Endothelial cell of umbilical vein (primary cell): ENCODE measurements around the gene SLC25A26. TPM values are rescaled to one million over a fixed set of nuclear protein-coding genes. Genes with fewer than 3 reads are reported as not detected.

Experiments used
- BruUV-seq: library from RNA; stranded (reverse); fragments of 400-500 nt; replicated peaks from 2 replicates; lab custom pipeline; 2021; lab: Mats Ljungman, UMichigan
- CTCF ChIA-PET: fragments of 300-600, 350-600 bp; sonication (Branson Sonifier 250); formaldehyde crosslinking; loops from one replicate; lab custom pipeline; 2021; ENCODE audit warnings: antibody characterized with exemption, inconsistent platforms; lab: Charles Lee
- POLR2A ChIA-PET: fragments of 300-600, 350-600 bp; sonication (Branson Sonifier 250); formaldehyde crosslinking; loops from one replicate; lab custom pipeline; 2021; ENCODE audit warnings: antibody characterized with exemption, inconsistent platforms; lab: Charles Lee
- DNase-seq: peaks from one replicate; pipeline ENCODE4 v3.0.0-alpha.2; 2011; ENCODE audit warnings: low read depth, low spot score
- FAIRE-seq: peaks from 2 replicates; lab custom pipeline; 2011; peaks lifted over from hg19 to GRCh38; lab: Jason Lieb, UNC
- H2AFZ ChIP-seq: 2 replicates; pipeline ENCODE4 v1.6.0; 2012; ENCODE audit warnings: low read depth, low read length, control low read depth, inconsistent platforms
- H3K27ac ChIP-seq: 2 replicates; pipeline ENCODE4 v1.5.1; 2011; ENCODE audit warnings: low read depth, mild to moderate bottlenecking, control low read depth, low read length, moderate library complexity; ENCODE audit not compliant: insufficient read depth
- H3K27me3 ChIP-seq, 2 experiments: 2 replicates each; pipeline versions ENCODE4 v1.6.0 to v1.6.1; 2011; ENCODE audit warnings: low read length in 2 of 2, mixed read lengths in 1 of 2; ENCODE audit not compliant: control insufficient read depth in 2 of 2, insufficient read depth in 2 of 2
- H3K36me3 ChIP-seq, 2 experiments: 2 replicates in 1 of 2; 3 replicates in 1 of 2; pipeline ENCODE4 v1.5.1; 2011; ENCODE audit warnings: low read length in 2 of 2, mild to moderate bottlenecking in 1 of 2, moderate library complexity in 1 of 2; ENCODE audit not compliant: control insufficient read depth in 2 of 2, insufficient read depth in 2 of 2; ENCODE audit errors: extremely low read depth in 1 of 2
- H3K4me1 ChIP-seq: 3 replicates; pipeline ENCODE4 v1.5.1; 2011; ENCODE audit warnings: mild to moderate bottlenecking, low read length; ENCODE audit not compliant: control insufficient read depth, insufficient read depth; ENCODE audit errors: extremely low read depth
- H3K4me2 ChIP-seq: 2 replicates; pipeline ENCODE4 v1.6.1; 2011; ENCODE audit warnings: low read length, control low read depth, mixed read lengths; ENCODE audit not compliant: insufficient read depth
- H3K4me3 ChIP-seq, 3 experiments: fragments of 200-600 bp in 1 of 3; sonication (generic), shearing (Covaris generic) in 1 of 3; replicated peaks in 1 of 3; 2 replicates each; pipeline ENCODE4 v1.5.1; 2011 to 2016; ENCODE audit warnings: control low read depth in 3 of 3, low read length in 3 of 3, mild to moderate bottlenecking in 2 of 3, inconsistent platforms in 1 of 3, low read depth in 1 of 3, moderate library complexity in 1 of 3; ENCODE audit not compliant: insufficient read depth in 1 of 3
- H3K79me2 ChIP-seq: 2 replicates; pipeline ENCODE4 v1.6.0; 2012; ENCODE audit warnings: low read length, inconsistent platforms; ENCODE audit not compliant: control insufficient read depth, insufficient read depth
- H3K9ac ChIP-seq: replicated peaks from 2 replicates; pipeline ENCODE3; 2011; ENCODE audit warnings: low read length, control low read depth; ENCODE audit not compliant: insufficient read depth; ENCODE audit errors: extremely low read depth
- H3K9me1 ChIP-seq: replicated peaks from 3 replicates; pipeline ENCODE4 v1.6.0; 2011; ENCODE audit warnings: mild to moderate bottlenecking, low read length; ENCODE audit not compliant: control insufficient read depth, insufficient read depth; ENCODE audit errors: extremely low read depth
- H3K9me3 ChIP-seq: replicated peaks from 2 replicates; pipeline ENCODE4 v1.5.1; 2012; ENCODE audit warnings: low read length, inconsistent platforms; ENCODE audit not compliant: control insufficient read depth, insufficient read depth
- H4K20me1 ChIP-seq: replicated peaks from 2 replicates; pipeline ENCODE3; 2011; ENCODE audit warnings: mild to moderate bottlenecking, low read length; ENCODE audit not compliant: control insufficient read depth, insufficient read depth; ENCODE audit errors: extremely low read depth
- EZH2 ChIP-seq: IDR thresholded peaks from 2 replicates; pipeline ENCODE4 v1.6.1; 2012; ENCODE audit warnings: borderline replicate concordance, low read depth, mild to moderate bottlenecking, moderate library complexity, low read length, inconsistent platforms; ENCODE audit not compliant: severe bottlenecking
- FOS ChIP-seq: IDR thresholded peaks from 2 replicates; pipeline ENCODE4 v1.6.1; 2011; ENCODE audit warnings: mild to moderate bottlenecking, low read length, moderate library complexity, borderline replicate concordance; ENCODE audit not compliant: insufficient read depth
- GATA2 ChIP-seq: IDR thresholded peaks from 2 replicates; pipeline ENCODE4 v1.7.0; 2011; ENCODE audit warnings: low read depth, mild to moderate bottlenecking, moderate library complexity, mixed read lengths, low read length; ENCODE audit not compliant: insufficient read length, insufficient read depth
- JUN ChIP-seq: IDR thresholded peaks from 2 replicates; pipeline ENCODE4 v1.6.1; 2011; ENCODE audit warnings: borderline replicate concordance, low read depth; ENCODE audit not compliant: insufficient read length, insufficient read depth
- MYC ChIP-seq: IDR thresholded peaks from one replicate; pipeline ENCODE4 v1.6.1; 2011; ENCODE audit warnings: mild to moderate bottlenecking, low read depth, low read length
- POLR2A ChIP-seq: IDR thresholded peaks from 2 replicates; pipeline ENCODE4 v1.6.1; 2012; ENCODE audit warnings: low read depth, mild to moderate bottlenecking, control low read depth, low read length
- POLR2AphosphoS5 ChIP-seq: IDR thresholded peaks from 2 replicates; pipeline ENCODE4 v1.6.1; 2012; ENCODE audit warnings: low read depth, mild to moderate bottlenecking, control low read depth, low read length, moderate library complexity; ENCODE audit not compliant: insufficient read depth
- dilution Hi-C: fragments of 300-500 bp; cut with MboI; formaldehyde crosslinking; loops from one replicate; pipeline ENCODE4 v1.15.0; 2019; ENCODE audit warnings: low sequenced_read_pairs; ENCODE audit not compliant: extremely low pct_ligation_motif_present
- intact Hi-C: fragments of 100-400 bp; cut with micrococcal nuclease; formaldehyde crosslinking; loops from one replicate; pipeline ENCODE4 v1.10.0; 2022
- polyA plus RNA-seq, 4 experiments: library from polyadenylated mRNA; depleted of rRNA in 3 of 4; stranded (reverse) in 3 of 4; unstranded in 1 of 4; fragments of >200 nt; gene quantifications; 2 replicates each; pipeline versions ENCODE4 v1.2.1 to v1.2.3, GENCODE V29; 2011 to 2012; ENCODE audit warnings: missing spikeins in 1 of 4
- total RNA-seq: library from RNA; stranded (reverse); gene quantifications from 2 replicates; pipeline ENCODE4 v1.2.3, GENCODE V29; 2021
- TF ChIP-seq, protein P1 (sequence below), 2 donors: IDR thresholded peaks; 1 replicate in 1 of 2; 2 replicates in 1 of 2; pipeline ENCODE4 v1.5.1; 2011; ENCODE audit warnings: low read length in 2 of 2, mild to moderate bottlenecking in 2 of 2, moderate library complexity in 2 of 2, control low read depth in 1 of 2, inconsistent platforms in 1 of 2, low read depth in 1 of 2; ENCODE audit not compliant: insufficient read depth in 1 of 2; ENCODE audit errors: extremely low read depth in 1 of 2
- TF ChIP-seq, protein P2 (sequence below): IDR thresholded peaks from 2 replicates; pipeline ENCODE4 v1.6.1; 2011; ENCODE audit not compliant: insufficient read depth, insufficient read length

SLC25A26 gene
- total and polyA plus RNA-seq, 2 donors (not counting 3 experiments of a cell fraction or from before 2014, with no cell fraction given), result 11.8 to 23.5 TPM

DNA sequence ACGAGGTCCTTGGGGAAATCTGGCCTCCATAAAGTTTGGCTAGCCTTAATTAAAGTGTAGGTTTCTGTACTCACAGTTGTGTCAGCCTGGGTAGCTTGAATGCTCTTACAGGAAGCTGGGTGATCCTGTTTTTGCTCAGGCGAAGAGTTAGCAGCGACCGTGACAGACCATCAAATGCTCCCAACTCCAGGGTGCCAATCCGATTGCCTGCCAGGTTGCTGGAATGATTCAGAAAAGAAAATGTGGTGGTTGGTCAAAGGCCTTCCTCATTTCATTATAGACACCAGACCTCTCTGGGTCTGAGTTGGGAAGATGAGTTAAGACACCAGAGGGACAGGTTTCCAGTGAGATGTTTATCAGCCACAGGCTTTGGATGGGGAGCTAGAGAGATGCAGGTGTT lies 194.0 kb downstream of the SLC25A26 start:
- Histone ChIP-seq H3K9ac (no peak overlapping the region), H3K4me3 (no peak overlapping the region), H3K9me3 (no peaks in the 10 kb centered on the region), H2AFZ (no peak overlapping the region), H3K36me3 (peaks cover 0 to 40% of the 10 kb centered on the region in 2 experiments), H3K4me2 (no peak overlapping the region), H3K27me3 (no peaks in the 10 kb centered on the region), H3K79me2 (peaks cover 9% of the 10 kb centered on the region), H3K4me1 (no peaks in the 10 kb centered on the region), H3K9me1 (no peaks in the 10 kb centered on the region), H4K20me1 (no peaks in the 10 kb centered on the region), H3K27ac (no peak overlapping the region)
- DNase-seq (no peak), FAIRE-seq (no peak)
- ChIA-PET POLR2A (no interaction called here), CTCF (no interaction called here)
- BruUV-seq, result no TSS peak
- TF ChIP-seq POLR2AphosphoS5 (no peak), FOS (no peak), POLR2A (no peak), MYC (no peak), JUN (no peak), EZH2 (no peak), GATA2 (no peak)
- TF ChIP-seq, protein P1, sequence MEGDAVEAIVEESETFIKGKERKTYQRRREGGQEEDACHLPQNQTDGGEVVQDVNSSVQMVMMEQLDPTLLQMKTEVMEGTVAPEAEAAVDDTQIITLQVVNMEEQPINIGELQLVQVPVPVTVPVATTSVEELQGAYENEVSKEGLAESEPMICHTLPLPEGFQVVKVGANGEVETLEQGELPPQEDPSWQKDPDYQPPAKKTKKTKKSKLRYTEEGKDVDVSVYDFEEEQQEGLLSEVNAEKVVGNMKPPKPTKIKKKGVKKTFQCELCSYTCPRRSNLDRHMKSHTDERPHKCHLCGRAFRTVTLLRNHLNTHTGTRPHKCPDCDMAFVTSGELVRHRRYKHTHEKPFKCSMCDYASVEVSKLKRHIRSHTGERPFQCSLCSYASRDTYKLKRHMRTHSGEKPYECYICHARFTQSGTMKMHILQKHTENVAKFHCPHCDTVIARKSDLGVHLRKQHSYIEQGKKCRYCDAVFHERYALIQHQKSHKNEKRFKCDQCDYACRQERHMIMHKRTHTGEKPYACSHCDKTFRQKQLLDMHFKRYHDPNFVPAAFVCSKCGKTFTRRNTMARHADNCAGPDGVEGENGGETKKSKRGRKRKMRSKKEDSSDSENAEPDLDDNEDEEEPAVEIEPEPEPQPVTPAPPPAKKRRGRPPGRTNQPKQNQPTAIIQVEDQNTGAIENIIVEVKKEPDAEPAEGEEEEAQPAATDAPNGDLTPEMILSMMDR (IDR thresholded peaks at IDR 0.05; ENCODE audit: extremely low read depth in 1 of 2, insufficient read depth in 1 of 2, low read depth in 1 of 2, low read length in 2 of 2), result no peak
- TF ChIP-seq, protein P2, sequence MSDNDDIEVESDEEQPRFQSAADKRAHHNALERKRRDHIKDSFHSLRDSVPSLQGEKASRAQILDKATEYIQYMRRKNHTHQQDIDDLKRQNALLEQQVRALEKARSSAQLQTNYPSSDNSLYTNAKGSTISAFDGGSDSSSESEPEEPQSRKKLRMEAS, result no peak
- dilution Hi-C loops, result no loop called here
- intact Hi-C loops, result no loop called here
